Activated T-cell treated with anti-CD3 and anti-CD28 coated beads for 24 hours (primary cell): ENCODE results near the gene IFITM1.
"Not testable (repeated sequence)": the region's sequence is repeated elsewhere in the genome, so short reads cannot be mapped to it uniquely, and the experiment has no call there.

Experiments used
- DNase-seq: peaks from one replicate; pipeline ENCODE4 v3.0.0-alpha.2; 2020; ENCODE audit warnings: low read depth

The IFITM1 gene

DNA sequence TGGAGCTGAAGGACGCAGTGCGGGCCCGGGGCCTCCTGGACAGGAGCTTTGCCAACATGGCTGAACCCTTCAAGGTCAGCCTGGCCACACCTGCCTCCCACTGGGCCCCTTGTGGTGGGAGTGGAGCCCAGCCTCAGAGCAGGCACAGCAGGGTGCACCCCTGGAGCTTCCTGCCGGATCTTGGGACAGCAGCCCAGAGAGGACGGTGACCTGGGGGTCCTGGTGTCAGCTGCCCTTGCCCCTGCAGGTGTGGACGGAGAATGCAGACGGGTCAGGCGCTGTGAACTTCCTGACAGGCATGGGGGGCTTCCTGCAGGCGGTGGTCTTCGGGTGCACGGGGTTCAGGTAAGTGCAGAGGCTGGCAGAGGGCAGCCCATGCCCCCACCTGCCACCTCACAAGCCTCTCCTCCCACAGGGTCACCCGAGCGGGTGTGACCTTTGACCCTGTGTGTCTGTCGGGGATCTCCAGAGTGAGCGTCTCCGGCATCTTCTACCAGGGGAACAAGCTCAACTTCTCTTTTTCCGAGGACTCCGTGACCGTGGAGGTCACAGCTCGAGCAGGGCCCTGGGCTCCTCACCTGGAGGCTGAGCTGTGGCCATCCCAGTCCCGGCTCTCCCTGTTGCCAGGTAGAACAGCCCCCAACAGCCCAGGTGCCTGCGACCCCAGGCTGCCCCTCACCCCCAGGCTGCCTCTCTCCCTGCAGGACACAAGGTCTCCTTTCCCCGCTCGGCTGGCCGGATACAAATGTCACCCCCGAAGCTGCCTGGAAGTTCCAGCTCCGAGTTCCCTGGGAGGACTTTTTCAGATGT lies 19.8 kb upstream of the IFITM1 start:
- no peak for DNase-seq

DNA sequence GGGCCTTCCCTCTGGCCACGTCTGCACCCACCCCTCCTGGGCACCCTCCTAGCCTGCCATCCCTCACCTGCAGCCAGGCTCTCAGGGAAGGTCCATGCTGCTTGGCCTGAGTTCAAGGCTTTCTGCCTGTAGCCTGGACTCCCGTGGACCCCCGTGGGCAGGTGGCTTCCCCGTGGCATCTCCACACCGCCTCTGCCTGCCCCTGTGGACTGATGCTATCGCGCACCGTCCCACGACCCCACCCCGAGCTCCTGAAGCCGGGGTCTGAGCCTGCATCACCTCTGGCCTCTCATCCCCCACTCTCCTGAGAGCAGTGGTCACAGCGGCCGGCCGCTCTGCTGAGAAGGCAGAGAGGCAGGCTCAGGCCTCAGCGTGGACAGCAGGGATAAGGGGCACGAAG lies 19.1 kb upstream of the IFITM1 start:
- DNase-seq = no peak

- DNase-seq = no peak
Measured at GRCh38 chr11:295351-296170, 18.3 kb upstream of the IFITM1 start.

DNA sequence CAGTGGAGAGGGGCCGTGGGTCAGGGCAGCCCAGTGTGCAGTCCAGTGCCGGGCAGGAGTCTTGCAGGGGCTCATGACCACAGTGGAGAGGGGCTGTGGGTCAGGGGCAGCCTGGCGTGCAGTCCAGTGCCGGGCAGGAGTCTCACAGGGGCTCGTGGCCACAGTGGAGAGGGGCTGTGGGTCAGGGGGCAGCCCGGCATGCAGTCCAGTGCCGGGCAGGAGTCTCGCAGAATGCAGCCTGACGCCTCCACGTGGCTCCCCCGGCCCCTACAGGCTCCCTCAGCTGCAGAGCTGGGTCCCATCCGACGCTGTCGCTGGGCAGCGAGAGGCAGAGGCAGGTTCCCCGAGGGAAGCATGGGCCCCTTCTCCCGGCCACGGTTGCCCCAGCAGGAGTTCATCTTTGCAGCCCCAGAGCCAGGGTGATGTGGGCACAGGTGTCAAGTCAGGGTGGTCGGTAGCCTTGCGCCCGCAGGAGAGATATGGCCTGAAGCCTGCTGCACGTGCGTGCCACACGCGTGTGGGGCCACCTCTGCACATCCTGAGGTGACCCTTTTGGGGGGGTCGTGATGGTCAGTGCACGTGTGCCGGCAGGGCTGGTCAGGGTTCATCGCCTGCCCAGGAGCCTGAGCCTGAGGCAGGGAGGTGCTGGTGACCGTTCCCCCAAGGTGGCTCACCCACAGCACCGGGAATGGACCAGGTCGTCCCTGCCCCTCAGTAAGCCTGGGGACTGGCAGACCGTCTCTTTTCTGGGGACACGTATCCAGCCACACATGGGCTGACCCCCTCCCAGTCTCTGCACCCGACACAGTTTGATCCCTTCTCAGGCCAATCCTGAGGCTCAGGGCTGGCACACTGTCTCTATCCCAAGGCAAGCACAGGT lies 17.4 kb upstream of the IFITM1 start:
- no peak for DNase-seq

GRCh38 chr11:297051-297585 lies 16.7 kb upstream of the IFITM1 start:
- DNase-seq = no peak

DNA sequence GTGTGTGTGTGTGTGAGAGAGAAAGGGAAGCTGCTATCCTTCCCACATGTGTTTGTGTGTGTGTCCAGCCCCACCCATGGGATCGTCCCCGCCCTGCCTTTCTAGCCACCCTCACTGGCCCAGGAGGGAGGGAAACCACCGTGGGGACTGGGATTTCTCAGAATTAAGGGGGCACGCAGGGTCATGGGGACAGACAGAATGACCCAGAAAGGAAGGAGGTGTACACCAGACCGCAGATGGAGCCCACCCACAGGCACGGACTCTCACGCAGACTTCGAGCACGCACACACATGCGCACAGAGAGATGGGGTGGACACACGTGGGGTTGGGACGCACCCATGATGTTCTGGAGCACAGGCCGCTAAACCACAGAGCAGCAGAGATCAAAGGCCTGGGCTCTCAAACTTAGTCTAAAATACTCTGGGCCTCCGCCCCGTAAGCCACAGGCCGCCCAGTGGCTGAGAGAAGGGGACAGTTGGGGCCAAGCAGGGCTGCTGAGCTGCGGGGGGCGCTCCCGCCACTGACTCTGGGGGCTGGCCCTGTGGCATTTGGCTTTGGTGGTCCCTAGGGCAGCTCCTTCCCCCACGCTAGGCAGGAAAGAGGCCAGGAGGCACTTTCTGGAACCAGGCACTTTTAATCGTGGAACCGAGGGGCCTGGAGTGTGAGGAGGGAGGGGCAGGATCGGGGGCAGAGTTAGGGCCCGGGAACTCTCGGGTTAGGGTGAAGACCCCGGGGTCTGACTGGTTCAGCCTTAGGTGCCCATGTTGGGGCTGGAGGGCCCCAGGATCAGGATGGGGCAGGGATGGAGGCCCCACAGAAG lies 16.0 kb upstream of the IFITM1 start:
- no peak for DNase-seq

- DNase-seq = no peak
Measured at GRCh38 chr11:298406-299065, 15.3 kb upstream of the IFITM1 start.

DNA sequence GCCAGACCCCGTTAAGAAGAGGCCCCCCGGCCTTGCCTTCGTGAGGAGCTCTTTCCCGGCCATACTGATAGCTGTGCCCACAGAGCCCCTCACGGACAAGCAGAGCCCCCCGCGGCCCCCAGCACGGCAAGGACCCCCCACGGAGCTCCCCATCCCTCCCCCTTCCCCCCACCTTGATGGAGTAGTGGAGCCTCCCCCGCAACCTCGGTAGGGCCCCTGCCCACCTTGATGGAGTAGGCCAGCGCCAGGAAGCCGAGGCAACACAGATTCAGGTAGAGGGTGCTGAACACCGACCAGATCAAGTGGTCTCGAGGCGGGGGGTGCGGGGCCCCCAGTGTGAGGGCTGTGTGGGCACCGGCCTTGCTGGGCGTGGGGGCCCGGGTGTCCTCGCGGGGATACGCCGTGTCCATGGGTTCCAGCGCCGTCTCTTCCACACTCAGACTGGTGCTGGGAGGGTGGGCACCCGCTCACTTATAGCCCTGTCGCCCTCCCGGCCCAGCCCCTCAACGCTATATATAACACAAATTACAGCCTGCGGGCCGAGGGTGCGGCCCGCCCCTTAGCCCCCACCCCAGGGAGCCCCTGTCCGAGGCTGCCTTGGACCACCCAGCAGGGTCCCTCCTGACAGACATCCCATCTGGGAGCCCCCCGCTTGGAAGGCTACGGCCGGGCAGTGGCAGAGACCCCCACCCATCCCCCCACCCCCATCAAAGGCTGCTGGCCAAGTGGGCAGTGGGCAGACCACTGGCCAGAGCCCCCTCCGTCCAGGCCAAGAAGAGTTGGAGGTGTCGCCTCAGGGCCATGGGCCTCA lies 14.6 kb upstream of the IFITM1 start, which contains the start of gene IFITM5:
Gene IFITM5 (minus strand): TSS at position 446 of the 811 bp plus-strand sequence. CDS start 36 bp downstream, at position 410.
- DNase-seq = no peak

- DNase-seq = no peak
Measured at GRCh38 chr11:299951-300735, 13.7 kb upstream of the IFITM1 start.

DNA sequence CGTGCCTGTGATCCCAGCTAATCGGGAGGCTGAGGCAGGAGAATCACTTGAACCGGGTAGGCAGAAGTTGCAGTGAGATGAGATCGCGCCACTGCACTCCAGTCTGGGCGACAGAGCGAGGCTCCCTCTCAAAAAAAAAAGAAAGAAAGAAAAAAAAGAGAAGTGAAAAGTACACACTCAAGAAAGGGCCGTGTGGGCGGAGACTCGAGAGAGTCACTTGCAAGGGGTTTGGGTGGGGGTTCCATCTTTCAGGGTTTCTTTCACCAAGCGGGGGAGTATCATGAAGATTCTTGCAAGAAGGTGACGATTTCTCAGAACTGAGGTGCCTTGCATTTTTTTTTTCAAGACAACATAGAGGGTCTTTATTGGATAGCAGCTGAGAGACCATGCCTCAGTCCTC lies 10.5 kb upstream of the IFITM1 start:
- DNase-seq = no peak

DNA sequence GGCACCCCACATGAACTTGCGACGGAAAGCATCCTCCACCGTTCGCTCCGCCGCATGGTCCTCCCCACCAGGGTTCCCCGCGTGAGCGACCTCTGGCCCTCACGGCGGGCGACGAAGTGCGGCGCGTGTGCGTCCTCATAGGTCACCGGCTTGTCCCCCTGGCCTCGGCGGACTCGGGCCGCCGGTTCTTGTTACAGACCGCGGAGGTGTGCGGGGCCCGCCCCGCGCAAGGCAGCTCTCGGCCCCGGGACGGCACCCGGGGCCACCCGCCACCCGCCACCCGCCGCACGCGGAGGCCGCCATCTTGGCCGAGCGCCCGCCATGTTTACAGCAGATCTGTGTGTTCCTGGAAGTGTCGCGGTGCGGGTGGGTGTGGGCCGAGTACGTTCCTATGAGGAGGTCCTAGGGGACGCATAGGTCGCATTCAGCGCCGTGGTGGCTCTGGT lies 9.8 kb upstream of the IFITM1 start:
- no peak for DNase-seq

- DNase-seq = no peak
Measured at GRCh38 chr11:304915-305843, 8.7 kb upstream of the IFITM1 start.

DNA sequence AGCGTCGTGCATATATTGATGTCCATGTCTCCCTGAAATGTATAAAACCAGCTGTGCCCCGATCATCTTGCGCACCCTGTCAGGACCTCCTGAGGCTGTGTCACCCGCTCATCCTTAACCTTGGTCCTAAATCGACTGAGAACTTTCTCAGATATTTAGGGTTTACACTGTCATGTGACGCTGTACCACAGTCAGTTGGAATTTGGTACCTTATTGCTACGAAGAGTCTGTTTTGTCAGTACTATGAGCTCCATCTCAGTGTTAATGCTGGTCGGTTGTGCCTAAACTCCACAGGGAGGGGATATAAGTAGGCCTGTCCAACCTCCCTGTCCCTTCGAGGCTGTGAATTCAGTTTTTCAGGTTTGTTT lies 8.0 kb upstream of the IFITM1 start:
- no peak for DNase-seq

- DNase-seq = no peak
Measured at GRCh38 chr11:306645-307371, 7.0 kb upstream of the IFITM1 start.

GRCh38 chr11:307766-308708 lies 5.8 kb upstream of the IFITM1 start, which contains the start of gene IFITM2:
TSS of gene IFITM2 (plus strand) at chr11:307816. CDS start at chr11:308193, 377 bp downstream.
- not testable (repeated sequence) for DNase-seq
